OCI-LY1 (cell line): ENCODE measurements around the gene ZXDC.

Source experiments
- H2AFZ ChIP-seq: fragments of 200-600 bp; sonication (generic), shearing (Covaris generic); 2 replicates; pipeline ENCODE4 v1.6.0; 2014; ENCODE audit warnings: antibody characterized with exemption, mild to moderate bottlenecking, low read length
- H3F3A ChIP-seq: fragments of 200-600 bp; sonication (generic), shearing (Covaris generic); 2 replicates; pipeline ENCODE4 v1.6.0; 2014; ENCODE audit warnings: mild to moderate bottlenecking, antibody characterized with exemption, low read length, moderate library complexity; ENCODE audit not compliant: insufficient read depth
- H3K27ac ChIP-seq: fragments of 200-600 bp; sonication (generic); 2 replicates; pipeline ENCODE4 v1.5.1; 2014; ENCODE audit warnings: low read length, mixed run types, mild to moderate bottlenecking, low read depth; ENCODE audit not compliant: poor library complexity, severe bottlenecking
- H3K27me3 ChIP-seq: fragments of 200-600 bp; sonication (generic); 2 replicates; pipeline ENCODE4 v1.6.0; 2014; ENCODE audit warnings: antibody characterized with exemption, mild to moderate bottlenecking, low read length, moderate library complexity; ENCODE audit not compliant: insufficient read depth
- H3K36me3 ChIP-seq: fragments of 200-600 bp; sonication (generic); 2 replicates; pipeline ENCODE4 v1.6.1; 2014; ENCODE audit warnings: mild to moderate bottlenecking, antibody characterized with exemption, low read length, moderate library complexity, mixed read lengths; ENCODE audit not compliant: insufficient read depth
- H3K4me1 ChIP-seq: fragments of 200-600 bp; sonication (generic); 2 replicates; pipeline ENCODE4 v1.5.1; 2014; ENCODE audit warnings: mild to moderate bottlenecking, low read length, moderate library complexity; ENCODE audit not compliant: insufficient read depth, severe bottlenecking
- H3K4me2 ChIP-seq: fragments of 200-600 bp; sonication (generic), shearing (Covaris generic); 2 replicates; pipeline ENCODE4 v1.6.1; 2014; ENCODE audit warnings: low read length
- H3K4me3 ChIP-seq: fragments of 200-600 bp; sonication (generic); 2 replicates; pipeline ENCODE4 v1.5.1; 2014; ENCODE audit warnings: low read length, low read depth, mild to moderate bottlenecking, mixed read lengths; ENCODE audit not compliant: poor library complexity, severe bottlenecking
- H3K79me2 ChIP-seq: fragments of 200-600 bp; shearing (Covaris generic); 2 replicates; pipeline ENCODE4 v1.6.1; 2016; ENCODE audit warnings: mixed run types, low read length, mixed read lengths; ENCODE audit not compliant: insufficient read depth
- H3K9ac ChIP-seq: fragments of 200-600 bp; sonication (generic), shearing (Covaris generic); 2 replicates; pipeline ENCODE4 v1.6.1; 2014; ENCODE audit warnings: mild to moderate bottlenecking, low read length, mixed read lengths
- H3K9me2 ChIP-seq: fragments of 200-600 bp; sonication (generic), shearing (Covaris generic); 2 replicates; pipeline ENCODE4 v1.6.1; 2014; ENCODE audit warnings: low read depth, mild to moderate bottlenecking, low read length, mixed read lengths
- H3K9me3 ChIP-seq: fragments of 200-600 bp; shearing (Covaris generic); 2 replicates; pipeline ENCODE4 v1.6.1; 2014; ENCODE audit warnings: low read length, mixed read lengths
- H4K20me1 ChIP-seq: fragments of 200-600 bp; sonication (generic), shearing (Covaris generic); 2 replicates; pipeline ENCODE4 v1.6.0; 2016; ENCODE audit warnings: mild to moderate bottlenecking, low read length; ENCODE audit not compliant: insufficient read depth
- CTCF ChIP-seq: fragments of 200-600 bp; sonication (generic), shearing (Covaris generic); IDR thresholded peaks from 2 replicates; pipeline ENCODE4 v1.5.1; 2017; ENCODE audit warnings: mild to moderate bottlenecking, antibody characterized with exemption, low read length, moderate library complexity, mixed read lengths
- EZH2 ChIP-seq: fragments of 200-600 bp; sonication (generic), shearing (Covaris generic); IDR thresholded peaks from 2 replicates; pipeline ENCODE4 v1.8.0; 2017; ENCODE audit warnings: borderline replicate concordance, mixed run types, mild to moderate bottlenecking, antibody characterized with exemption, low read length, moderate library complexity, mixed read lengths

The ZXDC gene

GRCh38 chr3:126432361-126433104, 43.2 kb downstream of the ZXDC start:
- Histone ChIP-seq H3K4me2 (no peak overlapping the region), H3K79me2 (no peaks in the 10 kb centered on the region), H3K4me3 (no peak overlapping the region), H2AFZ (no peak overlapping the region), H3K9me3 (no peaks in the 10 kb centered on the region), H3F3A (no peaks in the 10 kb centered on the region), H3K9me2 (no peaks in the 10 kb centered on the region), H3K9ac (no peak overlapping the region), H3K36me3 (no peaks in the 10 kb centered on the region), H3K27ac (no peak overlapping the region), H3K4me1 (no peaks in the 10 kb centered on the region), H4K20me1 (no peaks in the 10 kb centered on the region), H3K27me3 (no peaks in the 10 kb centered on the region)
- no peak for TF ChIP-seq EZH2
- no peak for TF ChIP-seq CTCF

GRCh38 chr3:126431103-126431534, 44.6 kb downstream of the ZXDC start:
- Histone ChIP-seq H3K4me3 (no peak overlapping the region), H3K4me2 (no peak overlapping the region), H4K20me1 (no peaks in the 10 kb centered on the region), H3K4me1 (no peaks in the 10 kb centered on the region), H3K36me3 (no peaks in the 10 kb centered on the region), H3F3A (no peaks in the 10 kb centered on the region), H3K9ac (no peak overlapping the region), H3K27me3 (no peaks in the 10 kb centered on the region), H3K27ac (no peak overlapping the region), H3K79me2 (no peaks in the 10 kb centered on the region), H3K9me3 (0 out of 2 replicates have a peak, but pooled peaks cover 2% of the 10 kb centered on the region), H3K9me2 (no peaks in the 10 kb centered on the region), H2AFZ (no peak overlapping the region)
- TF ChIP-seq EZH2 (no peak), CTCF (no peak)

- no peak overlapping the region for H3K4me3 ChIP-seq
- H3K9me3 ChIP-seq, result 0 out of 2 replicates have a peak, but pooled peaks cover 2% of the 10 kb centered on the region
- no peaks in the 10 kb centered on the region for H4K20me1 ChIP-seq
- no peaks in the 10 kb centered on the region for H3F3A ChIP-seq
- TF ChIP-seq CTCF, result no peak
- TF ChIP-seq EZH2, result no peak
- H3K36me3 ChIP-seq, result no peaks in the 10 kb centered on the region
- no peaks in the 10 kb centered on the region for H3K4me1 ChIP-seq
- H3K79me2 ChIP-seq, result no peaks in the 10 kb centered on the region
- no peaks in the 10 kb centered on the region for H3K9me2 ChIP-seq
- H3K27me3 ChIP-seq, result no peaks in the 10 kb centered on the region
- no peak overlapping the region for H3K27ac ChIP-seq
- no peak overlapping the region for H3K9ac ChIP-seq
- no peak overlapping the region for H2AFZ ChIP-seq
- H3K4me2 ChIP-seq, result no peak overlapping the region
These were observed 50.9 kb downstream of the ZXDC start for GRCh38 chr3:126424751-126425150.
